Measurements from ENCODE around the gene ARF6. TPM values are rescaled to one million over a fixed set of nuclear protein-coding genes. Genes with fewer than 3 reads are reported as not detected.
A peak's percentile ranks its signal among the peaks of the same experiment; 100 is the strongest.

The ARF6 gene
- total RNA-seq, 1 experiment from 2014 or later = 86.4 TPM

- Histone ChIP-seq H4K20me1 (ENCODE audit: low read length) (no peaks in the 10 kb centered on the region), H3K27me3 (ENCODE audit: low read length) (no peaks in the 10 kb centered on the region), H3K4me3 (ENCODE audit: low read length) (no peak overlapping the region), H2AFZ (ENCODE audit: low read length) (no peak overlapping the region), H3K36me3 (ENCODE audit: low read depth, low read length) (no peaks in the 10 kb centered on the region; the same call in 1 of the 2 replicates), H3K27ac (ENCODE audit: low read length) (no peak overlapping the region), H3K4me1 (ENCODE audit: insufficient read depth, low read length) (peaks cover 9% of the 10 kb centered on the region), H3K9me3 (ENCODE audit: low read length) (no peaks in the 10 kb centered on the region), H3K9ac (ENCODE audit: low read length) (no peak overlapping the region), H3K9me2 (replicated peaks; ENCODE audit: low read length) (no peaks in the 10 kb centered on the region), H3K79me2 (ENCODE audit: low read length) (peaks cover 4% of the 10 kb centered on the region), H3F3A (ENCODE audit: low read length, unreplicated experiment) (peaks cover 3% of the 10 kb centered on the region), H3K4me2 (ENCODE audit: low read length) (no peak overlapping the region)
- DNase-seq = no peak
- ChIA-PET CTCF (interaction anchor here (0.7 to 0.8 kb wide), 2 partner anchors 181 to 403 kb away, joined by 3 to 12 read pairs; no protein-coding TSS in a partner anchor), POLR2A (ENCODE audit: unreplicated experiment) (no interaction called here)
- no TSS peak for BruUV-seq (replicated peaks)
- ATAC-seq = no peak
- intact Hi-C loops (cut with micrococcal nuclease) = no loop called here
- TF ChIP-seq CTCF (conservative IDR thresholded peaks at IDR 0.05; ENCODE audit: low read depth, low read length) = no peak
- TF ChIP-seq EZH2 (IDR thresholded peaks at IDR 0.05; ENCODE audit: low read length, unreplicated experiment) = no peak
- no peak for TF ChIP-seq EZH2phosphoT487 (IDR thresholded peaks at IDR 0.05; ENCODE audit: borderline replicate concordance, low read length)
These were observed 35.4 kb upstream of the ARF6 start for GRCh38 chr14:49857427-49858003.

GRCh38 chr14:49858383-49858782, 34.5 kb upstream of the ARF6 start:
- no peaks in the 10 kb centered on the region for H3K9me2 ChIP-seq (replicated peaks; ENCODE audit: low read length)
- no peak overlapping the region for H3K9ac ChIP-seq (ENCODE audit: low read length)
- BruUV-seq (replicated peaks) = no TSS peak
- peaks cover 8% of the 10 kb centered on the region for H3K4me1 ChIP-seq (ENCODE audit: insufficient read depth, low read length)
- no peak overlapping the region for H2AFZ ChIP-seq (ENCODE audit: low read length)
- no peak overlapping the region for H3K4me3 ChIP-seq (ENCODE audit: low read length)
- H3K36me3 ChIP-seq (ENCODE audit: low read depth, low read length) = no peaks in the 10 kb centered on the region; the same call in 1 of the 2 replicates
- no peak overlapping the region for H3K4me2 ChIP-seq (ENCODE audit: low read length)
- no peak for ATAC-seq
- ChIA-PET CTCF (interaction anchor here (0.7 kb wide), 2 partner anchors 134 to 180 kb away, joined by 5 to 12 read pairs; no protein-coding TSS in a partner anchor), POLR2A (ENCODE audit: unreplicated experiment) (interaction anchor here (0.6 to 0.7 kb wide), 2 partner anchors 143 to 239 kb away, joined by 4 to 10 read pairs; no protein-coding TSS in a partner anchor)
- H3K9me3 ChIP-seq (ENCODE audit: low read length) = no peaks in the 10 kb centered on the region
- no peak for DNase-seq
- no peak overlapping the region for H3K27ac ChIP-seq (ENCODE audit: low read length)
- H3K27me3 ChIP-seq (ENCODE audit: low read length) = no peaks in the 10 kb centered on the region
- intact Hi-C loops (cut with micrococcal nuclease) = no loop called here
- H3K79me2 ChIP-seq (ENCODE audit: low read length) = no peaks in the 10 kb centered on the region
- no peaks in the 10 kb centered on the region for H4K20me1 ChIP-seq (ENCODE audit: low read length)
- no peak for TF ChIP-seq EZH2phosphoT487 (IDR thresholded peaks at IDR 0.05; ENCODE audit: borderline replicate concordance, low read length)
- peaks cover 3% of the 10 kb centered on the region for H3F3A ChIP-seq (ENCODE audit: low read length, unreplicated experiment)

- no TSS peak for BruUV-seq (replicated peaks)
- CTCF ChIA-PET = interaction anchor here (0.5 to 3.1 kb wide), 8 partner anchors 7 to 1061 kb away, joined by 3 to 45 read pairs (median 8); partner anchors contain the start of gene NEMF
- intact Hi-C loops (cut with micrococcal nuclease) = loop anchor here (1.0 to 5.0 kb wide), 2 partner anchors 8 to 451 kb away; partner anchors contain the start of genes DMAC2L and L2HGDH
These were observed 31.7 kb upstream of the ARF6 start for GRCh38 chr14:49860988-49861698.

More at GRCh38 chr14:49860988-49861698, 31.7 kb upstream of the ARF6 start:
- peak overlapping the region; percentile 80 for H3K4me2 ChIP-seq (ENCODE audit: low read length)
- peaks cover 3% of the 10 kb centered on the region for H3F3A ChIP-seq (ENCODE audit: low read length, unreplicated experiment)
- H3K27me3 ChIP-seq (ENCODE audit: low read length) = no peaks in the 10 kb centered on the region
- POLR2A ChIA-PET (ENCODE audit: unreplicated experiment) = interaction anchor here (0.6 to 0.8 kb wide), 2 partner anchors 8 to 9 kb away, joined by 3 to 5 read pairs; partner anchors contain the start of gene NEMF
- TF ChIP-seq EZH2phosphoT487 (IDR thresholded peaks at IDR 0.05; ENCODE audit: borderline replicate concordance, low read length) (no peak), CTCF (conservative IDR thresholded peaks at IDR 0.05; ENCODE audit: low read depth, low read length) (no peak), EZH2 (IDR thresholded peaks at IDR 0.05; ENCODE audit: low read length, unreplicated experiment) (no peak)
- peak overlapping the region; percentile 91 for H2AFZ ChIP-seq (ENCODE audit: low read length)
- H3K9me3 ChIP-seq (ENCODE audit: low read length) = no peaks in the 10 kb centered on the region
- H3K9me2 ChIP-seq (replicated peaks; ENCODE audit: low read length) = no peaks in the 10 kb centered on the region
- H3K9ac ChIP-seq (ENCODE audit: low read length) = peak overlapping the region; percentile 76
- H3K27ac ChIP-seq (ENCODE audit: low read length) = peak overlapping the region; percentile 66
- peak overlapping the region; percentile 73 for H3K4me3 ChIP-seq (ENCODE audit: low read length)
- no peaks in the 10 kb centered on the region for H4K20me1 ChIP-seq (ENCODE audit: low read length)
- H3K4me1 ChIP-seq (ENCODE audit: insufficient read depth, low read length) = peaks cover 20% of the 10 kb centered on the region
- DNase-seq = no peak
- ATAC-seq = no peak
- peaks cover 4% of the 10 kb centered on the region; the same call in 1 of the 2 replicates for H3K79me2 ChIP-seq (ENCODE audit: low read length)
- no peaks in the 10 kb centered on the region; the same call in 1 of the 2 replicates for H3K36me3 ChIP-seq (ENCODE audit: low read depth, low read length)
